Stimulated activated naive CD4-positive, alpha-beta T cell treated with Interleukin-2 at 50 U/mL for 16 hours (primary cell): Measurements from ENCODE around the gene FHIT.

Experiments used
- DNase-seq: peaks from one replicate; lab custom pipeline; 2025; lab: John Stamatoyannopoulos, UW

The FHIT gene

DNA sequence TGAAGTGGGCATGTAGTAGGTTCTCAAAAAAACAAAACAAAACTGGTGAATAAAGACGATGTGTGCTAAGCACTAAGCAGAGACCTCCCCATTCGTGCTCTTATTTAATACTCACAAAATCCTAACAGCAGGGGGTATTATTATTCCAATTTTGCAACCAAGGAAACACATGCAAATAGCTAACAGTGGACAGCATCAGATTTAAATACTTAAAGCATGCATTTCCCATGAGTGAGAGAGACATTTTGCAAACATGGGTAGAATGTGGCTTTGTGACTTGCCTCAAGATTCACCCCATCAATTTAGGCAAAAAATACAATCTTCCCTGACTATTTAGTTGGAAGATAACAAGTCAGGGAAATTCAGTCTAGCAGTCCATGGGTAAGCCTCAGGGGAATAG, 1255.2 kb downstream of the FHIT start:
- DNase-seq, result no peak

DNA sequence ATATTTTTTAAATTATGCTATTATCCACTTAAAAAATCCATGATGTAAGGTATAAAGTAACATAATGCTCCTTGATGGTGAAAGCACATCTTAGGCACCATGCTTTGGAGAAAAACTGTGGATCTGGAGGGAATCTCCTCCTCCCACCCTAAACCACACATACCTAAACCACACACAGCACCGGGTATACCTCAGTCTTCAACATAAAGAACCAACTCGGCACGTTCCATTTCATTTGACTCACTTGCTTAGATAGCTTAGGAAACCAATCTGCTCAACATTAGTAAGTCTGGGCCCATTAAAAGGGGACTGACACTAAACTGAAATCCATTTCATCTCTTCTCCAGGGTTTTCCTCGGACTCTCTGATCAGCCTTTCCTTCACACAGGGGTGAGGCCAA, 1255.7 kb downstream of the FHIT start:
- no peak for DNase-seq

DNA sequence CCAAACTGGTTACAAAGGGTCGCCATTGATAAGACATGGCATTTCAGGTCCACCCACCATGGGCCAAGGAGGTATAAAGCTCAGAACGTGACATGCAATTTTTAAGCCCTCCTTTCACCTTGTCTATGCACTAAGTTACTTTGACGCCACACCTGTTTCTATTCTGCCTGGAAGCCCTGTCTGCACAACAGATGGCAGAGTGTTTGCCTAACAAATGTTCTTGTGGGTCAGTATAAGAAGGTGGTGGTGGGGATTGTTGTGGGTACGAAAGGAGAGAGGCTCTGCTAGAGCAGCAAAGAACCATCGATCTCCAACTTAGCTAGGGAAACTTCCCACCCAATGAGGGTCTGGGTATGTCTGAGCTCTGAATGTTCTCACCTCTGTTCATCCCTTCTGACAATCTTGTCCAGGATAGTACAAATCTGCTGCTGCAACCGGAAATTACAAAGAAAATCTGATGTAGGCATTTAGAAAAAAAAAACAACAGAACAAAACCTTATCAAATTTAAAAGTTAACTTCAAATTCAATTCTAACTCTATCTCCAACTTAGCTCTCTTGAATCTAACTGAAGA, 1256.4 kb downstream of the FHIT start:
- no peak for DNase-seq

DNA sequence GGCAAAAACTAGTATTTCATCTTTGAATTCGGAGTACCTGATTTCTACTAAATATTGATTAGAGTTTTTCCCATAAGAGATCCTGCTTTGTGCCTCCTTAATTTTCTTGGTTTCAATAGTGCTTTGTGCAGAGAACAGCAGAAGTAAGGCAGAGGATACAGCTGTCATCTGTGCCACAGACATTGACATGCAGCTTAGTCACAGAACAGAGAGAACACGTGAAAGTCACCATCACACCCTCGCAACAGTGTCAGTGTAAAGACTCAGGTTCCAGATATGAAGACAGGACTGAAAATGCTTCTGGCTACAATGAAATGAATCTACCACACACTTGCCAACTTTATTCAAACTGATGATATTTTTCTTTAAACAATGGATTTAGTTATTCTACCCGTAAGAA, 1258.7 kb downstream of the FHIT start:
- no peak for DNase-seq

DNA sequence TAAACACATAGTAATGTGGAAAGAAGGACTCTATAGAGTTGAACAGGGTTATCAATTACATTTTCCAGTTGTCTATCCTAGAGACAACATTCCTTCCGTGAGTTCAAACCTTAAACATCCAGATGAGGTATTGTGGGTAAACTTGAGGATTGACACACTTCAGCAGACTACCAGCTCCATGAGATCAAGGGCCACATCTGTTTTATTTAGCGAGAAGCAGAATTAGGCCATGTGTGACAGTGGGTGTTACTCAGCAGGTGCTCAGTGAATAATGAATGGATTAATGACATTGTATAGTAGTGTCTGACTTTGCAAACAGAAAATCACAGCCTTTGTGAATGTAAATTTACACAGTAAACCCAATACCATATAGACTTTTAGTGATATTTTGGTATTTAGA, 1260.3 kb downstream of the FHIT start:
- DNase-seq, result no peak

DNA sequence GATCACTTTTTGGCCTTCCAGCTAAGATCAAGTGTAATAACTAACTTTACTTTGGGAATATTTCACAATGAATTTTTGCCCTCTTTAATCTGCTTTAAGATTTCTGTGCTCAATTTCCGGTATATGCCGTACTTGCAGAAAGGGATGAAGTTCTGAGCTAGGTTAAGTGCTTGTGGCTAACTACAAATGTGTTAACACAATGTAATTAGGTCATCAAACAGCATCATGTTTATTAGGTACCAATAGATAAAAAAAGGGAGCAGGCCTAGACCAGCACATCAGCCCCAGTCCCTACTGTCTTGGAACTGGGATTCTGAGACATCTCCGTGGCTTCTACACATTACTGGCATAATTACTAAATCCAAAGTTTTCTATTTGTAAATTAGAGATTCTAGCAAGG, 1268.7 kb downstream of the FHIT start:
- no peak for DNase-seq

DNA sequence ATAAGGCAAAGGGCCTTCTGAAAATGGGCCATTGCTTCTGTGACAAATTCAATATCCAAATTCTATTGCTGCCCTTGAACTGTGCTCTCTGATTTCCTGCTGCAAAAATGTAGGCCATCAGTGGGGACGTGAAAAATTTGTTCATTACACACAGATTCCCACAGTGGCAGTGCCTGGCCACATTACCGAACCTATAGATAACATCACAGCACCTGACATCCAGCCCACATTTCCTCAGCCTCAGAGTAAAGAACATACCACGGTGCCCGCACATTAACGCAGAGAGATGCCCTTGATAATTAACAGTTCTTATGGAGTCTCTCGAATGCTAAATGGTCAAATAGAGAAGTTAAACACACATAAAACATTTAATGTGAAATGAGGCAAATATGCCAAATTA, 1269.9 kb downstream of the FHIT start:
- DNase-seq, result no peak

DNA sequence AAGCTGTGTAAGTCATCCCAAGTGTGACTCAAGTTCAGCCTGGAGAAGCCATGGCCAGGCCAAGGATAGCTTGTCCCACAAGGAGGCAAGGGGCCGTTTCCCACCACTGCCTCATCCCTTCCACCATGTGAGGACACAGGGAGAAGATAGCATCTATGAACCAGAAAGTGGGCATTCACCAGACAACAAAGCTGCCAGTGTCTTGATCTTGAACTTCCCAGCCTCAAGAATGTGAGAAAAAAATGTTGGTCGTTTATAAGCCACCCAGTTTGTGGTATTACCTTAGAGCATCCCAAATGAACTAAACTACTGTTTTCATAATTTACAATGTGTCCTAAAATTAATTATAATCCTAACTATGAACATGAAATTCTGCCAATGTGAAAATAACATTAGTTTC, 1270.7 kb downstream of the FHIT start:
- DNase-seq, result no peak

DNA sequence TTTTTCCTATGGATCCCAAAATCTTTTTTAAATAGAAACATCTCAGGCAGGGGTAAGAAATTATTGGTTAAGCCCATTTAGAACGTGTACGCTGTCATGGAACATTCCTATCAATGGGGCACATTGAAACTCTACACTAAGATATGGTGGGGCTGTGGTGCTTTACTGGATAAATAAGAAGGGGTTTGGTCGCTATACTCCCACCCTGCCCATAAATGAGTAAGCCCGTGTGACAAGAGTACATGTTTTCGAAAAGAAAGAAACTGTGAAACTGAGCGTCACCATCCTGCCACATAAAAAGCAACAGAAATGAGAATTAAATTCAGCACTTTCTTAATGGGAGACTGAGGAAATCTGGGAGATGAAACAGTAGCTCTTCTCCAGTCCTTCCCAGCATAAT, 1271.7 kb downstream of the FHIT start:
- DNase-seq, result no peak

DNA sequence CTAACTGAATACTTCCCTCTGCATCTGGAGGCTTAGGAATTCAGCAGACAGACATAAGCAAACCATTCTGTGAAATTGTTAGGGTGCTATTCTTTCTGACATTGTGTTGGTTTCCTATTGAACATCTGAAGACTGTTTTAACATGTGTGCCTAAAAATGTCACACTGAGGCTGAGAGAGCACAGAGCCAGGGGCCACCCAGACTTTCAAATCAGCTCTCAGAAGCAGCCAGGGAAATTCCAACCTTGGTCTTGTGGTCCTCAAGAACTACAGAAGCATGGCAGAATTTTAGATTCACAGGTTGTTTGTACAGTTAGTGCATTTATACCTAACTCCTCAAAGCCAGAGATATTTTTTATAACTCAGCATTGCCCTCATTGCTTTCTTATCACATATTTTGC, 1272.3 kb downstream of the FHIT start:
- no peak for DNase-seq

DNA sequence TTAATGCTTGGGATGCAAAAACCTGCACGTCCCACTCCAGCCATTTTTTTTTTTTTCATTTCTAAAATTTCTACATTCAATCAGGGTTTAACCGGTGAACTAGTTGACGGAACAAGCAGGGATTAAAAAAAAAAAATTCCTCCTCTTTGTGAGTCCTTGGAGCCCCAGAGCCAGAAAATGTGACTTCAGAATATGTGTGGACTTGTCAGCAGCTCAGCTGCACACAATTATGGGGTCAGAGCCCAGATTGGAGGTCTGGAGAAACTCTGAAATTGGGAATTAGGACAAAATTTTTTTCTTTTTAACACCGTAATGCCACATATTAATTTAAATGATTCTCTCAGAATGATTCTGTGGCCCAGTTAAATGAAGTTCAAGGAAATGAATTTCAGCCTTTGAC, 1280.5 kb downstream of the FHIT start:
- no peak for DNase-seq

DNA sequence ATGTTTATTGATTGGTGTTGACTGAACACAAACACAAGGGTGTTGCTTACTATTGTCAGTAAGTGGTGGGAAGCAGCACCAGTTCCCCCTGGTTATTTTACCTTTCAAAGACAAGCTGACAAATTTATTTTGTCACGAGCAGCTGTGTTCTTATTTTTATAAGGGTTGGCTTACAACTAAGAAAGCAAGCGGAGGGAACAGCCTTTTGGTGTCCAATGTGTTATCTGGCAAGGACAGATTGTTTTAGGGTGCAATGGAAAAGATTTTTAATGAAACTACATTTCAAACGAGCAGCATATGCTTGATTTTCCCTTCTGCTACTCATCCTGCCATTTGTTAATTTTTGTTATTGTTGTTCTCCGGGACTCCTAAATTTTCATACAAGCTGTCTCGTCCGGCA, 1280.9 kb downstream of the FHIT start:
- no peak for DNase-seq

DNA sequence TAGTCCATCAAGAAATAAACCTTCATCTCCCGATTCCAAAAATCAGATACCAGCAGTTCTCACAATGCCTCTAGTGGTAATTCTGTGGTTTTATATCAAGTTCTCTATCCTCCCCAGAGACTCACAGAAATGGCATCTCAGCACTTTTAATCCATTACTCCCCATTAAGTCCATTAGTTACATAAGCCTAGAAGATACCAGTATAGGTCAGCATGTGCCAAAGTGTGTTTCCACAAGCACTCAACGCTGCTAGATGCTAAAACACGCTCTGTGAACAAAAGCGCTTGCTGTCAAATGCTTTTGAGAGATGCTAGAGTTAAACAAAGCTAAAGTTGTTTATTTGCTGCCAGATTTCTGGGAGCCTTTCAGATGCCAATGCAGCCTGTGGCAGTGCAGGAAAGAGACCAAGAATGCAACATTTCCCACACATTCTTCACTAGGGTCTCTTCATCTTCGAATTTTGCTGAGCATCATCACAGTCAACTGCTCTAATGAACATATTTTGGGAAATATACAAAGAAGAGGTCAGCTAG, 1282.7 kb downstream of the FHIT start:
- no peak for DNase-seq

DNA sequence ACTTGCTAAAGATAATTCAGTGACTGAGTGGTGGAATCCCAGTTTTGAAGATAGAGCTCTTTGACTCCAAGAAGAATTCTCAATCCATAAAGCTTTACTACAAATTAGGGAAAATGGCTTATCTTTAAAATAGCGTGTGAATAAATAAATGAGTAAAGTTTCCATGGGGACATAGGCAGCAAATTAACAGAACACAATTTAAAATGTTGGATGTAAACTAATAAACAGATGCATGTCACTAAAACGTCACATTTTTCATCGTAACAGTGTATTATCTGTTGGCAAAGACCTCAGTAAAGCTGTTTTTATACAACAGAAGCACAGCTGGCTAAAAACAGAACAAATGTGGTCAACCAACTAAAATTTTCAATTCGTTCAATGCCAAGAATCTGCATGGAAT, 1287.6 kb downstream of the FHIT start:
- DNase-seq, result no peak

DNA sequence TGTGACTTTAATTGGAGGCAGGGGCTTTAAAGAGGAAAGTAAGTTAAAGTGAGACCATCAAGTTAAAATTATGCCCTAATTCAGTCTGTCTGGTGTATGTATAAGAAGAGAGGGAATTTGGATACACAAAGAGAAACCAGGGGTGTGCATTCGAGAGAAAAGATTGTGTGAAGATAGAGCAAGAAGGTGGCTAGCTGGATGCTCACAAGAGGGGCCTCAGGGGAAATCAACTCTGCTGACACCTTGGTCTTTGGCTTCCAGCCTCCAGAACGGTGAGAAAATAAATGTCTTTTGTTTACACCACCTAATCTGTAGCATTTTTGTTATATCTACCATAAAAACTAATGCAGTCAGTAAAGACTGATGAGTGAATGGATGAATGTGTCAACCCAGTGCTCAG, 1294.1 kb downstream of the FHIT start:
- DNase-seq, result no peak

DNA sequence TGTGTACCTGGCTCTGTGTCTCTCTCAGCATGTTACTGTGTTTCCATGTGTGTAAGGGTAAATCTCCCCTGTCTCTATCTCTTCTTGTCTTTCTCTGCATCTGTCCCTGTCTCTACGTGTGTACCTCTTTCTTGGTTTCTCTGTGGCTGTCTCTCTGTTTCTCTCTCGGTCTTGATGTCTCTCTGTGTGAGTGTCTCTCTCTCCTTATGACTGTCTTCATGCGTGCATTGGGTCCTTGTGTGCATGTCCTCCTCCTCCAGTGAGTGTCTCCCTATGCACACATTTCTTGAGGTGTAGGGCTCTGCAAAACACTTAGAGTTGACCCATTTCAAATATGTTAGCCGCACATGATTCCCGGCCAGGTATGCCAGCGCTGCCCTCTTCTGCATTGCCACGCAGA, 1298.1 kb downstream of the FHIT start:
- no peak for DNase-seq

DNA sequence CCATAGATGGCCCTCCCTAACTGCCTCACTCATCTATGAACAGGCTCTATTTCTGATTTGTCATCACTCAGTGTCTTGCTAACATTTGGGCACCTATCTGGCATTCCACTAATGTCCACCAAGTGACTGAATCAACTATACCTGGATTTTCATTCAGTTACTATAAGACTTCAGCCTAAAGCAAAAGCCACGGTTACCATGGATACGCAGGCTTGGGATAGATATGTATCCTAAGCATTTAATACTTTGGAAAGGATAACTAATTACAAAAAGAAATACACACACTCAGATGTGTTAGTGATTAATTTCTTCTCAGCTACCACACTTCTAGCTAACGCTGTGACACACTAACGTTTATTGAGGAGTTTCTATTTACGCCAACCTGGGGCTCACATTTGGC, 1301.9 kb downstream of the FHIT start:
- DNase-seq, result no peak

DNA sequence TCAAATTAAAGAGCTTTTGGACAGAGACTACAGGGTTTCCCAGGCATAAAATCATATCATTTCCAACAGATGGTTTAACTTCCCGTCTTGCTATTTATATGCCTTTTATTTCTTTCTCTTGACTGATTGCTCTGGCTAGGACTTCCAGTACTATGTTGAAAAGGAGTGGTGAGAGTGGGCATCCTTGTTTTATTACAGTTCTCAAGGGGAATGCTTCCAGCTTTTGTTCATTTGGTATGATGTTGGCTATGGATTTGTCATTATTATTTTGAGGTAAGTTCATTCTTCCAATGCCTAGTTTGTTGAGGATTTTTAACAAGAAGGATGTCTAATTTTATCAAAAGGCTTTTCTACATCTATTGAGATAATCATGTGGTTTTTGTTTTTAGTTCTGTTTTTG, 1304.9 kb downstream of the FHIT start:
- DNase-seq, result no peak

DNA sequence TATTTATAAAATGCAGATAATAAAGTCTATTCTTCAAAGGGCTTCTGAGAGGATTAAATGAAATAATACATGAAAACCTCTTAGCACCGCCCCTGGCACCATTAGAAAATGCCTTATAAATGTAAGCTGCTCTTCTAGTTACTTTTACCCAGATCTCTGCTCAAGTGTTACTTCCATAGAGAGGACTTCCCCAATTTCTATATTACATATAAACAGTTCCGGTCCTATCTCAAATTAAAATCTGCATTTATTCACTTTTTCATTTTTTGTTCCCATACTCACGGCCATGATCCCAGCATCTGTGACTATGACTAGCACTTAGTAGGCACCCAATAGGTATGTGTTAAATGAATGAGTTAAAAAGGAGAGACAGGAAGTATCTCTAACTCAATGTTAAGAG, 1310.5 kb downstream of the FHIT start:
- DNase-seq, result no peak

DNA sequence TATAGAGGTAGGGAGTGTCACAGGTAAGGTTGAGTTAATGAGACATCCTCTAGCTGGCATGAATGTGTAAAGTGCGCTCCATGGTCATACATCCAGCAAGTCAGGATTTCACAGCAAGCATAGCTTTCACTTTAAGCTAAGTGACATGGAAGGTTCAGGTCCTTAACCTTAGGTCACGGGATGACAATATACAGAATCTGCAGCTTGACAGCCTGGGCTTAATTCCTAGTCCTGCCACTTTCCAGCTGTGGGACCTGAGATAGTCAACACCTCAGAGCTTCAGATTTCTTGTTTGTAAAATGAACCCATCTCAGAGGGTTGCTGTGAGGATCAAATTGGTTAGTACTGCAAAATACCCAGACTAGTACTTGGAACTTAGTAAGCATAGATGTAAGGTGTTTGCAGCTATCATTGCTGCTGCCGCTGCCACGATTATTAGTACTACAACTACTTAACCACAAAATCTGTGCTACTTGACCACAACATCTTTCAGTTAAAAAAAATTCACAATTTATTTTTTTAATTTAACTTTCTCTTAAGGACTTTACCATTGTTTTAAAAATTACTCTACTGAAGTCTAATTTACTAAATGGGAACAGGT, 1311.3 kb downstream of the FHIT start:
- no peak for DNase-seq

DNA sequence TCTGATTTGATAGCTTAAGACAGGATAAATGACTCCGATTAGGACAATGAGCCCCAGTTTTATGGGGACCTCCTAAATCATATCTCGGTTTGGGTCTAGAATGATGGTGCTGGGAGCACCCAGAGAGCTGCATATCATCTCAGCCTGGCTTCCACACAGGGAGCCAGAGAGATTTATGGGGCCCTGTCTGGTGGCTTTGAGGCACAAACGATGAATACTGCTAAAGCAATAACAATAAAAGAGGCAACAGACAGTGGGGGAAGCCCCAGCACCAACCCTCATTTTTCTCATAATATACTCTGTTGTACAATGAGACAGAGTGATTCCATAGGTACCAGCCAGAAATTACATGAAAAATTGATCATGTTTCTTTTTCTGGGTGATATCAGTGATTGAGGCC, 1312.4 kb downstream of the FHIT start:
- no peak for DNase-seq

DNA sequence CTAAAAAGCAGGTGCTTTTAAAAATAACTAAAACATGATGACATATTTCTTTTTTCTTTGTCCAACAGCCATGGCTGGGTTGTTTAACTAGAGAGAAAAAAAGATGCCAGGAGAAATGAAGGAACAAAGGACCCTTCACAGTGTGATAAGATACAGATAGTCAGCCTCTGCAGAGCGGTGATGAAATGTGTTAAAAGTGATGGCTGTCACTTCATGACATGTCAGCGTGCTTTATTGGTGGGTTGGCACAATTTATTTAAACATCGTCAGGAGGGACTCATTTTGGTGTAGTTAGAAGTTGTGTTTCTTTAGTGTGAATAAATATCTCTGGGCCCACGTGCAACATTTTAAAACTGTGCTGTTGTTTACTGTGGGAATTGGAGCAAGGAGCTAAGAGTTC, 1314.1 kb downstream of the FHIT start:
- no peak for DNase-seq

DNA sequence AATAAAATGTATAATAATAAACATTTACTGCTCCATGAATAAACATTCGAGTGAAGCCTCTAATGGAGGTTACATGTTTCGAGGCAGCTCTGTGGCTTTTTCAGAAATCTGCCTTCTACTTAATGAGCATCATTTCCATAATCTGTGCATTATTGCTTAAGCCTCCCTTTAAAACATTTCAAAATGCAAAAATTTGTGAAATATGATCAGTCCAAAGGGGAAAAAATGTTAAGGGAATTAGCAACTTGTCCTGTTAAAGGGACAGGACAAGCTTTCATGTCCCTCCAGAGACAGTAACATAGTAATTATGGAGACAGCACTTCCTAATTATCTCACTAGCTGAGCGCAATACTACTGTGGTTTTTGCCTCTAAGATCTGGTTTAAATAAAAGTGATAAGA, 1314.8 kb downstream of the FHIT start:
- no peak for DNase-seq

DNA sequence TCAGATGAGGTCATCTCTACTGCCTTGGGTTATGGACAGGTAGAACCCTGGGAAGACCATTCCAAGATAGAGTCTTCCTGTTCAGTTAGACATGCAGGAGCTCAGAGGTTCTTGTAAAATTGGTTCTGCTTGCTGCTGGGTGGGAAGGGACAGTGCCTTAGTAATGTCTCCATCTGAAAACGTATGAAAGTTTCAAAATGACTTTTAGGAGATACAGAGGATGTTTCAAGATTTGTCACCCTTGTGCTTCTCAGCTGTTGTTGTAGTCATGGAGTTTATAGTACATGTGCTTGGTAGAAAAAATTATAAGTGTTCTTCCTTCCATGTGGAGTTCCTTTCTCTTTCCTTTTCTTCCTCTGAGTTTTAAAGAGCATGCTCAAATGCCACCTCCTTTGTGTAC, 1316.2 kb downstream of the FHIT start:
- DNase-seq, result no peak
